Measurements from ENCODE around the gene CCL25. TPM values are rescaled to one million over a fixed set of nuclear protein-coding genes. Genes with fewer than 3 reads are reported as not detected.

Gene CCL25
- total RNA-seq, 1 donor from 2014 or later = 0.30 TPM

- DNase-seq (ENCODE audit: low spot score) (no peak), ATAC-seq (no peak)
Measured at GRCh38 chr19:8044018-8044417, 8.5 kb upstream of the CCL25 start.

DNA sequence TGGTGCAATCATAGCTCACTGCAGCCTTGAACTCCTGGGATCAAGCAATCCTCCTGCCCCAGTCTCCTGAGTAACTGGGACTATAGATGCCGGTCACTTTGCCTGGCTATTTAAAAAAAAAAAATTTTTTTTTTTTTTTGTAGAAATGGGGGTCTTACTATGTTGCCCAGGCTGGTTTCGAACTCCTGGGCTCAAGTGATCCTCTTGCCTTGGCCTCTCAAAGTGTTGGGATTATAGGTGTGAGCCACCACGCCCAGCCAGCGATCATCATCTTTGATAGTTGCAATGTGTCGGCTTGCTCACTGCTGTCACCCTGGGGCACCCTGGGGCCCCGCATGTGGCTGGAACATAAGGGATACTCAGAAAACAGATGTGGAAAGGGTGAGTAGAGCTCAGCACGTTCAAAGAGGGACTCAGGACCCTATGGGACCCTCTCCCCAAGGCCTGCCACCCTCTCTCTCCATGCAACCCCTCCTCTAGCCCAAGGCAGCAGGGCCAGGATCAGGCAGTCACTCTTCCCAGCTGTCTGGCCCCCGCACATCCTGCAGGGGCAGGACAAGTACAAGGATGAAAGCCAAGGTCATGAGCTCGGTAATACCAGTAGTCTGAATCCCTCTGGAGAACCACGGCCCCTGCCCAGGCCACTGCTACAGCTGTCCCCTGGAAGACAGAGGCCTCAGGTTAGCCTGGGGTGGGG lies 6.5 kb upstream of the CCL25 start:
- ATAC-seq = no peak
- no peak for DNase-seq (ENCODE audit: low spot score)

- no peak for DNase-seq (ENCODE audit: low spot score)
- ATAC-seq = no peak
Measured at GRCh38 chr19:8046569-8047165, 5.9 kb upstream of the CCL25 start.

DNA sequence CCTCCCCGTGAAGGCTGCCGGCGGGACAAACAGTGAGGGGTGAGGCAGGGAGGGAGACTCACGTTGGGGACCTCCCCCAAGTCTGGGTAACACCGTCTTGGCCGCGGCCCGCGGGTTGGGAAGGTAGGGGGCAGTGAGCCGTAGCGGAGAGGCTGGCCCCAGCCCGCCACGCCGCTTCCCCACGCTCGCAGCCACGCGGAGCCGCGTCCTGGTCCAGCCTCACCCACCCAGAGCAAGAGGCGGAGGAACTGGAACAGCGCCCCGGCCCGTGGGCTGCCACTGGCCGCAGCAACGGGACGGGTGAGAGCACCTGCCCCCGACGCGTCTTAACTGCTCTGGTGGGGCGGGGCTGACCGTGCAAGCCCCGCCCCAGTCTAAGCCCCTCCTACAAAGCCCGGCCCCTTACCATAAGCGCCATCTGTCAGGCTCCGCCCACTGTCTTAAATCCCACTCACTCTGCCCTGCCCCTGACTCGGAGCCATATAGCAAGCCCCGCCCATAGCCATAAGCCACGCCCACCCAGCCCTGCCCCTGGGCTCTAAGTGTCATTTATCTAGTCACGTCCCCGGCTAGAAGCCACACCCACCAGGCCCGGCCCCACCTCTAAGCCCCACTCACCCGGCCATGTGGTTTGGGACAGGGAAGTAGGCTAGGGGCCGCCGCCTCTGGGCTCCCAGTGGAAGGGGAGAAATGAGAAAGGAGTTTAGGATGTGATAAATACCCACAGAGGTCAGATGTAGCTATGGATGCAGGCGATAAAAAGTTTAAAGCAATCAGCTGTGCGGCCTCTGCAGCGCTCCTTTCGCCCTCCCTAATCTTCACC lies 2.1 kb upstream of the CCL25 start:
- DNase-seq (ENCODE audit: low spot score) (peak; percentile 75), ATAC-seq (peak; percentile 76)

- DNase-seq (ENCODE audit: low spot score) (peak; percentile 82), ATAC-seq (peak; percentile 89)
Measured at GRCh38 chr19:8054169-8054568, 1.6 kb downstream of the CCL25 start.

DNA sequence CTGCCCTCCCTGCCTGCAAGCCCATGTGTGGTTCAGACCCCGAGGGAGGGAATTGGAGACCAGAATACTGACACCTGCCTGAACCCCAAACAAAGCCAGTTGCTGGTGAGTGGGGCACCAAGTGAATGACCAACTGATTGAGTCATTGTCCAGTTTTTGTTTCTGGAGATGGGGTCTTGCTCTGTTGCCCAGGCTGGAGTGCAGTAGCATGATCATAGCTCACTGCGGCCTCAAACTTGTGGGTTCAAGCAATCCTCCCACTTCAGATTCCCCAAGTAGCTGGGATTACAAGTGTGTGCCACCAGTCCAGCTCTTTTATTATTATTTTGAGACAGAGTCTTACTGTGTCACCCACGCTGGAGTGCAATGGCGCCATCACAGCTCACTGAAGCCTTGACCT lies 4.0 kb downstream of the CCL25 start:
- ATAC-seq (no peak), DNase-seq (ENCODE audit: low spot score) (no peak)

GRCh38 chr19:8057545-8058270 lies 5.1 kb downstream of the CCL25 start:
- DNase-seq (ENCODE audit: low spot score) (no peak), ATAC-seq (no peak)

- DNase-seq (ENCODE audit: low spot score) (no peak), ATAC-seq (no peak)
Measured at GRCh38 chr19:8064911-8065874, 12.6 kb downstream of the CCL25 start.

GRCh38 chr19:8065875-8066261 lies 13.3 kb downstream of the CCL25 start:
- DNase-seq (ENCODE audit: low spot score) (no peak), ATAC-seq (no peak)

GRCh38 chr19:8069096-8069973 lies 16.8 kb downstream of the CCL25 start:
- peak; percentile 33 for ATAC-seq
- DNase-seq (ENCODE audit: low spot score) = no peak

GRCh38 chr19:8071912-8072311 lies 19.4 kb downstream of the CCL25 start:
- DNase-seq (ENCODE audit: low spot score) (no peak), ATAC-seq (no peak)

- no peak for DNase-seq (ENCODE audit: low spot score)
- ATAC-seq = no peak
Measured at GRCh38 chr19:8074501-8074900, 21.9 kb downstream of the CCL25 start.

DNA sequence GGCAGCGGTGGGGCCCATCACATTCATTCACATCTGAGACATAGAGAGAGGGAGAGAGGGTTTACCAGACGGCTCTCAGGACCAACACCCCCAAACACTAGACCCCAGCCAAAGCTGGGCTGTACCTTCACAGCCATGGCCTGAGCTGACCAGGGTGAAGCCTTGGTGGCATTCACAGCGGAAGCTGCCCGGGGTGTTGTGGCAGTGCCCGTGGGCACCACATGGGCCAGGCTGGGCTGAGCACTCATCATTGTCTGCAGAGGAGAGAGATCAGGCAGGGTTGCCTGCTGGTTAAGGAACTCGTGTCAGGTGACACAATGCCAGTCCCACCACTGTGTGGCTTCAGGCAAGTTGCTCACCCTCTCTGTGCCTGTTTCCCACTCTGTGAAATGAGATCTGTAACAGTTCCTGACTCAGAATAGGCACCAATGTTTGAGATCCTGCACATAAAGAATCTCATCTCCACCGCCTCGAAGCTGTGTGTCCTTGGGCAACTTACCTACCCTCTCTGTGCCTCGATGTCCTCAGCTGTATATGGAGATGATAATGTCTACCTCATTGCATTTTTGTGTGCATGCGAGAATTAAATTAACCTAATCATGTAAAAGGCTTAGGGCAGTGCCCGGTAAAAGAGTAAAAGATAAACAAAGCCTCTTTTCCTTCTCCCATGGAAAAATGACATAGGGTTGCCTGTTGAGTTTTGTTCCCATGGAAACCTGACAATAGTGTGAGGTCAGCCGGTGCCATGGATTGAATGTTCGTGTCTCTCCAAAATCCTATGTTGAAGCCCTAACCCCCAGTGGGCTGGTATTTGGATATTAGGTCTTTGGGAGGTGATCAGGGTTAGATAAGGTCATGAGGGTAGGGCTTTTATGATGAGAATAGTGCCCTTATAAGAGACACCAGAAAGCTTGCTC lies 22.9 kb downstream of the CCL25 start:
- no peak for DNase-seq (ENCODE audit: low spot score)

GRCh38 chr19:8079988-8080387 lies 27.4 kb downstream of the CCL25 start:
- no peak for ATAC-seq
- no peak for DNase-seq (ENCODE audit: low spot score)

More for the DNA sequence above, 22.9 kb downstream of the CCL25 start:
- no peak for ATAC-seq

DNA sequence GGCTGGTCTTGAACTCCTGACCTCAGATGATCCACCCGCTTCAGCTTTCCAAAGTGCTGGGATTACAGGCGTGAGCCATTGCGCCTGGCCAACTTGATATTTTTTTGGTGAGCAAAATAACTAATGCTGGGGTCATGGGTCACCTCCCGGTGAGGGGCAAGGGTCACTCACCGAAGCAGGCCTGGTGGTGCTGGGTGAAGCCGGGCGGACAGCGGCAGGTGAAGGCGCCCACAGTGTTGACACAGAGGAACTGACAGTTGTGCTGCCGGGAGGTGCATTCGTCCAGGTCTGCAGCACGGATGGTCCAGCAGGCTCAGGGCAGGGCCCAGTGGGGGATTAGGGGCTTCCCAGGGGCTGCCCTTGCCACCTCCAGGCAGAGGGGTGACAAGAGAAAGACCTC lies 28.3 kb downstream of the CCL25 start:
- ATAC-seq = peak; percentile 85

GRCh38 chr19:8081569-8082550 lies 29.3 kb downstream of the CCL25 start:
- DNase-seq (ENCODE audit: low spot score) = no peak

More for the DNA sequence above, 28.3 kb downstream of the CCL25 start:
- peak; percentile 55 for DNase-seq (ENCODE audit: low spot score)

GRCh38 chr19:8083141-8083540 lies 30.6 kb downstream of the CCL25 start:
- no peak for ATAC-seq
- no peak for DNase-seq (ENCODE audit: low spot score)

More at GRCh38 chr19:8081569-8082550, 29.3 kb downstream of the CCL25 start:
- ATAC-seq = no peak

Data from left lobe of liver (tissue), 2 donors.